Erythroblast (primary cell): Measurements from ENCODE around the gene DEPP1.

Source experiments
- GATA1 ChIP-seq: IDR thresholded peaks from 2 replicates; pipeline ENCODE4 v1.6.1; 2011; ENCODE audit warnings: low read depth, mild to moderate bottlenecking, control low read depth, low read length, moderate library complexity
- POLR2A ChIP-seq: IDR thresholded peaks from 2 replicates; pipeline ENCODE4 v1.6.1; 2011; ENCODE audit warnings: mild to moderate bottlenecking, low read length

- no peak for TF ChIP-seq POLR2A
- no peak for TF ChIP-seq GATA1
Observed at GRCh38 chr10:44991571-44991970, 13.0 kb upstream of the DEPP1 start.
